ENCODE data around the gene CKLF.

GRCh38 chr16:66576296-66576695, 23.9 kb downstream of the CKLF start:
- TF ChIP-seq CTCF (IDR thresholded peaks at IDR 0.05; ENCODE audit: insufficient read depth, low read length, poor library complexity, severe bottlenecking): no peak
- TF ChIP-seq EZH2phosphoT487 (conservative IDR thresholded peaks at IDR 0.05; ENCODE audit: low read length): no peak
